ENCODE data around the gene STK32B. TPM values are rescaled to one million over a fixed set of nuclear protein-coding genes. Genes with fewer than 3 reads are reported as not detected.
"Not testable (repeated sequence)": the region's sequence is repeated elsewhere in the genome, so short reads cannot be mapped to it uniquely, and the experiment has no call there.

The STK32B gene
- total and polyA plus RNA-seq, 9 donors, result 0.35 to 3.0 (median 1.2) TPM

GRCh38 chr4:5165420-5166369 is 114.4 kb downstream of the STK32B start:
- H3K36me3 ChIP-seq, result no peaks in the 10 kb centered on the region
- no peak overlapping the region for H3K27ac ChIP-seq
- H3K27me3 ChIP-seq, result no peaks in the 10 kb centered on the region
- no peaks in the 10 kb centered on the region for H3K9me3 ChIP-seq
- no peak for DNase-seq
- no peaks in the 10 kb centered on the region for H3K4me1 ChIP-seq (ENCODE audit: insufficient read depth)
- no peak for TF ChIP-seq CTCF (IDR thresholded peaks at IDR 0.05)
- intact Hi-C loops (cut with DNase I), result no loop called here
- WGBS, 3 donors, result 40 to 49% (median 42%) methylated on average over 29 of the region's 29 CpGs
- H3K4me3 ChIP-seq, result no peak overlapping the region

- DNase-seq, result no peak
- H3K4me1 ChIP-seq (ENCODE audit: insufficient read depth), result no peaks in the 10 kb centered on the region
- no peak overlapping the region for H3K4me3 ChIP-seq
- intact Hi-C loops (cut with DNase I), result no loop called here
- H3K27me3 ChIP-seq, result no peaks in the 10 kb centered on the region
- WGBS, 3 donors, result 90 to 95% (median 92%) methylated on average over 4 of the region's 4 CpGs
- no peak overlapping the region for H3K27ac ChIP-seq
- H3K36me3 ChIP-seq, result no peaks in the 10 kb centered on the region
- TF ChIP-seq POLR2A (IDR thresholded peaks at IDR 0.05), result no peak
- TF ChIP-seq EP300 (IDR thresholded peaks at IDR 0.05), result no peak
- no peak for TF ChIP-seq CTCF (IDR thresholded peaks at IDR 0.05)
- H3K9me3 ChIP-seq, result no peaks in the 10 kb centered on the region
Measured at GRCh38 chr4:5166377-5166776, 115.1 kb downstream of the STK32B start.

- intact Hi-C loops (cut with DNase I), result no loop called here
- TF ChIP-seq CTCF (IDR thresholded peaks at IDR 0.05) (no peak), EP300 (IDR thresholded peaks at IDR 0.05) (no peak), POLR2A (IDR thresholded peaks at IDR 0.05) (no peak)
- Histone ChIP-seq H3K27me3 (no peaks in the 10 kb centered on the region), H3K9me3 (no peaks in the 10 kb centered on the region), H3K36me3 (no peaks in the 10 kb centered on the region), H3K4me3 (no peak overlapping the region), H3K27ac (no peak overlapping the region), H3K4me1 (ENCODE audit: insufficient read depth) (no peaks in the 10 kb centered on the region)
- WGBS, 3 donors, result 89 to 93% (median 91%) methylated on average over 5 of the region's 5 CpGs
- no peak for DNase-seq
Measured at GRCh38 chr4:5168891-5169290, 117.6 kb downstream of the STK32B start.

GRCh38 chr4:5175836-5176235 is 124.6 kb downstream of the STK32B start:
- H3K27ac ChIP-seq; H3K9me3 ChIP-seq; H3K4me3 ChIP-seq; H3K27me3 ChIP-seq; intact Hi-C loops (cut with DNase I); H3K36me3 ChIP-seq; DNase-seq; H3K4me1 ChIP-seq (ENCODE audit: insufficient read depth): not testable (repeated sequence)
- WGBS, 3 donors, result 88 to 95% (median 95%) methylated on average over 11 of the region's 11 CpGs

- DNase-seq, result no peak
- WGBS, 3 donors, result 70 to 79% (median 78%) methylated on average over 6 of the region's 6 CpGs
- Histone ChIP-seq H3K4me3 (no peak overlapping the region), H3K36me3 (no peaks in the 10 kb centered on the region), H3K27ac (no peak overlapping the region), H3K27me3 (no peaks in the 10 kb centered on the region), H3K9me3 (no peaks in the 10 kb centered on the region), H3K4me1 (ENCODE audit: insufficient read depth) (no peaks in the 10 kb centered on the region)
- intact Hi-C loops (cut with DNase I), result no loop called here
- TF ChIP-seq EP300 (IDR thresholded peaks at IDR 0.05), result no peak
- no peak for TF ChIP-seq POLR2A (IDR thresholded peaks at IDR 0.05)
- no peak for TF ChIP-seq CTCF (IDR thresholded peaks at IDR 0.05)
Measured at GRCh38 chr4:5184606-5185005, 133.3 kb downstream of the STK32B start.
